ENCODE results near the gene ALKBH5. TPM values are rescaled to one million over a fixed set of nuclear protein-coding genes. Genes with fewer than 3 reads are reported as not detected.

Gene ALKBH5
- total RNA-seq, 1 experiment from 2014 or later = 69.5 TPM

DNA sequence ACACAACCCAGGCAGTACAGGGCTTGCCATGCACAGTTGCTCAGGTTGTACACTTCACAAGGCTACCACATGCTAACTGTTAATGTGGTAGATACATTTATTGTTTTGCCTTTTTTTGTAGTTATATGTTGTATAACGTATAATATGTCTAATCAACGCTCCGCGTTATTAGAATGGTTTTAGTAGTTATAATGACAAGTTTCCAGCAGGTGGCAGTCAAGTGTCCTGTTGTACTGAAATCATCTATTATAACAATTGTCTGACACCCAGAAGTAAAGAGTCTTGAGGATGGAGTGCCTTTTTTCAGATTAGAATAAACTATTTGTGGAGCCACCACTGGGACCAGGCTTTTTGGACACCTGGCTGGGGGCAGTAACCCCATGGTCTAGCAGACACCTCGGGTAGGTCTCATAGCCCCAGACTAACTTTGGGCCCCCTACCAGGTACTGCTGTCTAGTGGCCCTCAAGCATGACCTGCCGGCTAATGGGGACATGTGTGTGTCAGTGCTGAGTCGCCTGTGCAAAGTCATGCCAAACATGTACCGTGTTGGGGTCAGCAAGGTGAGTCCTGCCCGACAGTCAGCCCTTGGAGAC, 42.3 kb upstream of the ALKBH5 start:
- Mint-ChIP-seq H3K36me3 (ENCODE audit: insufficient read depth, unreplicated experiment) (no peaks in the 10 kb centered on the region), H3K27ac (ENCODE audit: low read depth, unreplicated experiment) (no peak overlapping the region), H3K9me3 (ENCODE audit: unreplicated experiment) (no peaks in the 10 kb centered on the region), H3K4me3 (ENCODE audit: unreplicated experiment) (no peak overlapping the region), H3K4me1 (ENCODE audit: insufficient read depth, unreplicated experiment) (no peaks in the 10 kb centered on the region), H3K27me3 (ENCODE audit: insufficient read depth, unreplicated experiment) (no peaks in the 10 kb centered on the region)
- CTCF ChIA-PET = interaction anchor here (0.6 to 2.5 kb wide), 11 partner anchors 12 to 235 kb away, joined by 3 to 25 read pairs (median 4); no protein-coding TSS in a partner anchor
- BruUV-seq (replicated peaks) = no TSS peak
- POLR2A ChIA-PET = no interaction called here
- peak; percentile 39 for TF ChIP-seq CTCF (IDR thresholded peaks at IDR 0.05; ENCODE audit: unreplicated experiment)
- DNase-seq (ENCODE audit: unreplicated experiment) = peak; percentile 71
- intact Hi-C loops (cut with micrococcal nuclease) = loop anchor here (1.0 to 10.0 kb wide), 3 partner anchors 43 to 73 kb away; no protein-coding TSS in a partner anchor

GRCh38 chr17:18142417-18142816, 41.2 kb upstream of the ALKBH5 start:
- ChIA-PET POLR2A (interaction anchor here (1.3 kb wide), 1 partner anchor 43 kb away, joined by 3 read pairs; no protein-coding TSS in a partner anchor), CTCF (interaction anchor here (0.6 to 2.5 kb wide), 9 partner anchors 9 to 192 kb away, joined by 3 to 25 read pairs (median 4); no protein-coding TSS in a partner anchor)
- intact Hi-C loops (cut with micrococcal nuclease) = loop anchor here (10.0 kb wide), 1 partner anchor 72 kb away; no protein-coding TSS in a partner anchor
- Mint-ChIP-seq H3K4me3 (ENCODE audit: unreplicated experiment) (no peak overlapping the region), H3K27me3 (ENCODE audit: insufficient read depth, unreplicated experiment) (no peaks in the 10 kb centered on the region), H3K4me1 (ENCODE audit: insufficient read depth, unreplicated experiment) (no peaks in the 10 kb centered on the region), H3K9me3 (ENCODE audit: unreplicated experiment) (no peaks in the 10 kb centered on the region), H3K27ac (ENCODE audit: low read depth, unreplicated experiment) (no peak overlapping the region), H3K36me3 (ENCODE audit: insufficient read depth, unreplicated experiment) (no peaks in the 10 kb centered on the region)
- TF ChIP-seq CTCF (IDR thresholded peaks at IDR 0.05; ENCODE audit: unreplicated experiment) = no peak
- DNase-seq (ENCODE audit: unreplicated experiment) = no peak
- BruUV-seq (replicated peaks) = no TSS peak

- no peaks in the 10 kb centered on the region for H3K36me3 Mint-ChIP-seq (ENCODE audit: insufficient read depth, unreplicated experiment)
- H3K4me1 Mint-ChIP-seq (ENCODE audit: insufficient read depth, unreplicated experiment) = no peaks in the 10 kb centered on the region
- H3K9me3 Mint-ChIP-seq (ENCODE audit: unreplicated experiment) = no peaks in the 10 kb centered on the region
- POLR2A ChIA-PET = interaction anchor here (1.0 to 1.3 kb wide), 2 partner anchors 37 to 43 kb away, joined by 3 to 4 read pairs; no protein-coding TSS in a partner anchor
- CTCF ChIA-PET = interaction anchor here (0.5 to 2.5 kb wide), 8 partner anchors 8 to 552 kb away, joined by 3 to 10 read pairs (median 4); no protein-coding TSS in a partner anchor
- TF ChIP-seq CTCF (IDR thresholded peaks at IDR 0.05; ENCODE audit: unreplicated experiment) = peak; percentile 12
- DNase-seq (ENCODE audit: unreplicated experiment) = peak; percentile 26
- intact Hi-C loops (cut with micrococcal nuclease) = loop anchor here (10.0 kb wide), 1 partner anchor 72 kb away; no protein-coding TSS in a partner anchor
- no peak overlapping the region for H3K4me3 Mint-ChIP-seq (ENCODE audit: unreplicated experiment)
- H3K27ac Mint-ChIP-seq (ENCODE audit: low read depth, unreplicated experiment) = no peak overlapping the region
- no peaks in the 10 kb centered on the region for H3K27me3 Mint-ChIP-seq (ENCODE audit: insufficient read depth, unreplicated experiment)
- BruUV-seq (replicated peaks) = no TSS peak
Measured at GRCh38 chr17:18143044-18143936, 40.3 kb upstream of the ALKBH5 start.

GRCh38 chr17:18144261-18144660, 39.4 kb upstream of the ALKBH5 start:
- ChIA-PET CTCF (no interaction called here), POLR2A (interaction anchor here (1.0 kb wide), 1 partner anchor 36 kb away, joined by 4 read pairs; no protein-coding TSS in a partner anchor)
- no peak overlapping the region for H3K4me3 Mint-ChIP-seq (ENCODE audit: unreplicated experiment)
- TF ChIP-seq CTCF (IDR thresholded peaks at IDR 0.05; ENCODE audit: unreplicated experiment) = no peak
- no TSS peak for BruUV-seq (replicated peaks)
- no peaks in the 10 kb centered on the region for H3K4me1 Mint-ChIP-seq (ENCODE audit: insufficient read depth, unreplicated experiment)
- intact Hi-C loops (cut with micrococcal nuclease) = loop anchor here (10.0 kb wide), 1 partner anchor 71 kb away; no protein-coding TSS in a partner anchor
- DNase-seq (ENCODE audit: unreplicated experiment) = no peak
- no peaks in the 10 kb centered on the region for H3K27me3 Mint-ChIP-seq (ENCODE audit: insufficient read depth, unreplicated experiment)
- H3K36me3 Mint-ChIP-seq (ENCODE audit: insufficient read depth, unreplicated experiment) = no peaks in the 10 kb centered on the region
- H3K27ac Mint-ChIP-seq (ENCODE audit: low read depth, unreplicated experiment) = no peak overlapping the region
- no peaks in the 10 kb centered on the region for H3K9me3 Mint-ChIP-seq (ENCODE audit: unreplicated experiment)
